ENCODE results near the gene KIF2B.
"Not testable (repeated sequence)": the region's sequence is repeated elsewhere in the genome, so short reads cannot be mapped to it uniquely, and the experiment has no call there.

KIF2B gene

DNA sequence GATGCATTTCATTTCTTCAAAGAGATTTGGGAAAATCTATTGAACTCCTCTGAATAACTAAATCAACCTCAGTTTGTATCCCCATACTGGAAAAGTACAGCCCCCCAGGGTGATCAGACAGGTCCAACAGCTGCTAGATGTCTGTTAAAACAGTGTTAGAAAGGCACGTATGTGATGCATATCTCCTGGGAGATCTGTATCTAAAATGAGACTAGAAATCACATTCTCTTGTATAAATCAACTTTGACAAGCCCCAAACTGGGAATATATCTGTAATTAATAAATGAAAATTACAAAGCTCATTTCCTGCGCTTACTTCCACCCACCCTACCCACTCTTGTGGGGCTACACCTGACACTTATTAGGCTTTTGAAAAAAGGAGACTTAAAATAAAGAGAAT, 3.8 kb upstream of the KIF2B start:
- Histone ChIP-seq H3K27me3 (replicated peaks; ENCODE audit: control insufficient read depth, insufficient read depth, low read length) (no peaks in the 10 kb centered on the region), H3K4me1 (ENCODE audit: control insufficient read depth, insufficient read depth, low read length) (no peaks in the 10 kb centered on the region), H3K36me3 (ENCODE audit: control insufficient read depth, insufficient read depth, low read length, severe bottlenecking) (no peaks in the 10 kb centered on the region), H3K9ac (ENCODE audit: low read length) (no peak overlapping the region), H3K4me3 (ENCODE audit: low read length) (no peak overlapping the region), H3K9me3 (ENCODE audit: control insufficient read depth, low read length) (no peaks in the 10 kb centered on the region)
- no peak for DNase-seq (ENCODE audit: low read depth)

DNA sequence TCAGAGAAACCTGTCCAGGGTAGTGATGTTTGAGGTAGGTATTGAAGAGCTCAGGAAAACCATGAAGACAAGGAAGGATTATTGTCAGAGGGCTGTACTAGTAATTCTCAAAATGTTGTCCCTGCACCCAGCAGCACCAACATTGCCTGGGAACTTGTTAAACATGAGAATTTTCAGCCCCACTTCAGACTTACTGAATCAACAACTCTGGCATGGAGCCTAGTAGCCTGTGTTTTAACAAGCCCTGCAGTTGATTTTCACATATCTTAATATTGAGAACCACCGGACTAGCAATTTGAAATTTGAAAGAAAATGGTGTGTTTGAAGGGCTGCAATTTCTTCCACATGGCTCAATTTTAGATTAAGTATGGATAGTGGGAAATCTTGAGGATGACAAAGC, 2.8 kb upstream of the KIF2B start:
- no peaks in the 10 kb centered on the region for H3K4me1 ChIP-seq (ENCODE audit: control insufficient read depth, insufficient read depth, low read length)
- H3K9ac ChIP-seq (ENCODE audit: low read length), result no peak overlapping the region
- no peaks in the 10 kb centered on the region for H3K36me3 ChIP-seq (ENCODE audit: control insufficient read depth, insufficient read depth, low read length, severe bottlenecking)
- DNase-seq (ENCODE audit: low read depth), result no peak
- H3K9me3 ChIP-seq (ENCODE audit: control insufficient read depth, low read length), result no peaks in the 10 kb centered on the region
- no peak overlapping the region for H3K4me3 ChIP-seq (ENCODE audit: low read length)
- no peaks in the 10 kb centered on the region for H3K27me3 ChIP-seq (replicated peaks; ENCODE audit: control insufficient read depth, insufficient read depth, low read length)

GRCh38 chr17:53823341-53824050, 769 bp downstream of the KIF2B start:
- no peaks in the 10 kb centered on the region for H3K4me1 ChIP-seq (ENCODE audit: control insufficient read depth, insufficient read depth, low read length)
- no peak for DNase-seq (ENCODE audit: low read depth)
- H3K4me3 ChIP-seq (ENCODE audit: low read length), result no peak overlapping the region
- H3K9ac ChIP-seq (ENCODE audit: low read length), result no peak overlapping the region
- H3K9me3 ChIP-seq (ENCODE audit: control insufficient read depth, low read length), result no peaks in the 10 kb centered on the region
- no peaks in the 10 kb centered on the region for H3K27me3 ChIP-seq (replicated peaks; ENCODE audit: control insufficient read depth, insufficient read depth, low read length)
- H3K36me3 ChIP-seq (ENCODE audit: control insufficient read depth, insufficient read depth, low read length, severe bottlenecking), result no peaks in the 10 kb centered on the region

DNA sequence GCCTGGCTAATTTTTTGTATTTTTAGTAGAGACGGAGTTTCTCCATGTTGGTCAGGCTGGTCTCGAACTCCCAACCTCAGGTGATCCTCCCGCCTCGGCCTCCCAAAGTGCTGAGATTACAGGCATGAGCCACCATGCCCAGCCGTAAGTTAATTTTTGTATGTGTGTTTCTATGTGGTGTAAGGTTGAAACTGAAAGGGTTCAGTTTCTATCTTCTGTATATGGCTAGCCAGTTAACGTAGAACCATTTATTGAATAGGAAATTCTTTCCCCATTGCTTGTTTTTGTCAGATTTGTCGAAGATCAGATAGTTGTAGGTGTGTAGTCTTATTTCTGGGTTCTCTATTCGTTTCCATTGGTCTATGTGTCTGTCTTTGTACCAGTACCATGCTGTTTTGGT, 12.0 kb downstream of the KIF2B start:
- not testable (repeated sequence) for H3K36me3 ChIP-seq (ENCODE audit: control insufficient read depth, insufficient read depth, low read length, severe bottlenecking); DNase-seq (ENCODE audit: low read depth); H3K4me1 ChIP-seq (ENCODE audit: control insufficient read depth, insufficient read depth, low read length); H3K9ac ChIP-seq (ENCODE audit: low read length); H3K4me3 ChIP-seq (ENCODE audit: low read length); H3K27me3 ChIP-seq (replicated peaks; ENCODE audit: control insufficient read depth, insufficient read depth, low read length); H3K9me3 ChIP-seq (ENCODE audit: control insufficient read depth, low read length)

DNA sequence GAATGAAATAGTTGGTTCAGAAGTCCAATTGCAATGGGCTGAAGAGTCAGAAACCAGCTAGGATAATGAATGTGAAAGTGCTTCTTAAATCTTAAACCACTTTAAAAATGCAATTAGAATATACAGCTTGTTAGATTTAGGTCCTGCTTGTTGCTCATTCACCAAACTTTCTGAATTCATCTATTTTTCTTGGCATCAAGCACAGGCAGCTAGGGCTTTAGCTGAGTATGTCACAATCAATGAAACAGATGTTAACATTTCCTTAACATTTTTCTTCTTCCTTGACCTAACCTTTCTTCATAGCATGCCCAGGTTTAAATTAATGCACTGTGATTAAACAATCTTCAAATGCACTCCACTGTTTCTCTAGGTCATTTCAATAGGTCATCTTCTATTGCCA, 14.4 kb downstream of the KIF2B start:
- Histone ChIP-seq H3K9me3 (ENCODE audit: control insufficient read depth, low read length) (peaks cover 3% of the 10 kb centered on the region), H3K9ac (ENCODE audit: low read length) (no peak overlapping the region), H3K27me3 (replicated peaks; ENCODE audit: control insufficient read depth, insufficient read depth, low read length) (no peaks in the 10 kb centered on the region), H3K36me3 (ENCODE audit: control insufficient read depth, insufficient read depth, low read length, severe bottlenecking) (no peaks in the 10 kb centered on the region), H3K4me1 (ENCODE audit: control insufficient read depth, insufficient read depth, low read length) (no peaks in the 10 kb centered on the region), H3K4me3 (ENCODE audit: low read length) (no peak overlapping the region)
- DNase-seq (ENCODE audit: low read depth), result peak; percentile 6

- peaks cover 3% of the 10 kb centered on the region for H3K9me3 ChIP-seq (ENCODE audit: control insufficient read depth, low read length)
- DNase-seq (ENCODE audit: low read depth), result no peak
- H3K27me3 ChIP-seq (replicated peaks; ENCODE audit: control insufficient read depth, insufficient read depth, low read length), result no peaks in the 10 kb centered on the region
- H3K9ac ChIP-seq (ENCODE audit: low read length), result no peak overlapping the region
- no peaks in the 10 kb centered on the region for H3K36me3 ChIP-seq (ENCODE audit: control insufficient read depth, insufficient read depth, low read length, severe bottlenecking)
- H3K4me1 ChIP-seq (ENCODE audit: control insufficient read depth, insufficient read depth, low read length), result no peaks in the 10 kb centered on the region
- no peak overlapping the region for H3K4me3 ChIP-seq (ENCODE audit: low read length)
Observed at GRCh38 chr17:53844491-53845107, 21.9 kb downstream of the KIF2B start.

DNA sequence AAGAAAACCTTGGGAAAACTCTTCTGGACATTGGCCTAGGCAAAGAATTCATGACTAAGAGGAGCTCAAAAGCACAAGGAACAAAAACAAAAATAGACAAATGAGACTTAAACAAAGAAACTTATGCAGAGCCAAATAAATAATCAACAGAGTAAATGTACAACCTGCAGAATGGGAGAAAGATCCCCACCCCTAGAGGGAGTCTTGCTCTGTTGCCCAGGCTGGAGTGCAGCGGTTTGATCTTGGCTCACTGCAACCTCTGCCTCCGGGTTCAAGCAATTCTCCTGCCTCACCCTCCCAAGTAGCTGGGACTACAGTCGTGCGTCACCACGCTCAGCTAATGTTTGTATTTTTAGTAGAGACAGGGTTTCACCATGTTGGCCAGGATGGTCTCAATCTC, 48.4 kb downstream of the KIF2B start:
- DNase-seq (ENCODE audit: low read depth); H3K4me1 ChIP-seq (ENCODE audit: control insufficient read depth, insufficient read depth, low read length); H3K9ac ChIP-seq (ENCODE audit: low read length); H3K27me3 ChIP-seq (replicated peaks; ENCODE audit: control insufficient read depth, insufficient read depth, low read length); H3K36me3 ChIP-seq (ENCODE audit: control insufficient read depth, insufficient read depth, low read length, severe bottlenecking); H3K4me3 ChIP-seq (ENCODE audit: low read length); H3K9me3 ChIP-seq (ENCODE audit: control insufficient read depth, low read length): not testable (repeated sequence)
